ENCODE measurements around the gene CCNB3. TPM values are rescaled to one million over a fixed set of nuclear protein-coding genes. Genes with fewer than 3 reads are reported as not detected.

The CCNB3 gene
- total and polyA plus RNA-seq, 11 donors = 0.07 to 2.5 (median 0.31) TPM; not detected in 1

DNA sequence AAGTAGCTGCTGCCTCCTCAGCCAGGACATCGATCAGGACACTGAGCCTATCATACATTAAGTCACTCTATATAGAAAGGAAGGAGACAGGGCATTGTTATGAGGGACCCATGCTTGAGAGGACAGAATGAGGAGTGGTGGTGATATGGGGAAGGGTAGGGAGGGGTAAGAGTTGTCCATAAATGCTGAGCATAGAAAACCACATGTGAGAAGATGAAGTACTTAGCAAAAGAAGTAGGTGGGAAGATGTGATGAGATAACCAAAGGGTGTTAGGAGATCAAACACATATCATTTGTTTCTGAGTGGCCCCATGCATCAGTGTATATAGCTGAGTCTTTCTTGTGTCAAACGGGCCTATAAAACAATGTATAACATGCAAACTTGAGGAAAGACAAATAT lies 182.0 kb downstream of the CCNB3 start:
- TF ChIP-seq, protein P1, sequence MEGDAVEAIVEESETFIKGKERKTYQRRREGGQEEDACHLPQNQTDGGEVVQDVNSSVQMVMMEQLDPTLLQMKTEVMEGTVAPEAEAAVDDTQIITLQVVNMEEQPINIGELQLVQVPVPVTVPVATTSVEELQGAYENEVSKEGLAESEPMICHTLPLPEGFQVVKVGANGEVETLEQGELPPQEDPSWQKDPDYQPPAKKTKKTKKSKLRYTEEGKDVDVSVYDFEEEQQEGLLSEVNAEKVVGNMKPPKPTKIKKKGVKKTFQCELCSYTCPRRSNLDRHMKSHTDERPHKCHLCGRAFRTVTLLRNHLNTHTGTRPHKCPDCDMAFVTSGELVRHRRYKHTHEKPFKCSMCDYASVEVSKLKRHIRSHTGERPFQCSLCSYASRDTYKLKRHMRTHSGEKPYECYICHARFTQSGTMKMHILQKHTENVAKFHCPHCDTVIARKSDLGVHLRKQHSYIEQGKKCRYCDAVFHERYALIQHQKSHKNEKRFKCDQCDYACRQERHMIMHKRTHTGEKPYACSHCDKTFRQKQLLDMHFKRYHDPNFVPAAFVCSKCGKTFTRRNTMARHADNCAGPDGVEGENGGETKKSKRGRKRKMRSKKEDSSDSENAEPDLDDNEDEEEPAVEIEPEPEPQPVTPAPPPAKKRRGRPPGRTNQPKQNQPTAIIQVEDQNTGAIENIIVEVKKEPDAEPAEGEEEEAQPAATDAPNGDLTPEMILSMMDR (IDR thresholded peaks at IDR 0.05) = no peak
- no peak for TF ChIP-seq POLR2A (IDR thresholded peaks at IDR 0.05)
- Histone ChIP-seq H3K4me3 (no peak overlapping the region), H3K27ac (no peak overlapping the region), H3K4me1 (no peaks in the 10 kb centered on the region), H3K27me3 (peaks cover 0 to 6% (median 0%) of the 10 kb centered on the region in 9 donors), H3K9me3 (no peaks in the 10 kb centered on the region), H3K36me3 (no peaks in the 10 kb centered on the region)
- ATAC-seq (no peak), DNase-seq (no peak)
- intact Hi-C loops (cut with DNase I) = loop anchor here in 1 of 10 donors (10.0 kb wide), 1 partner anchor 58 kb away; no protein-coding TSS in a partner anchor
- 51 to 77% (median 73%) methylated on average over 2 of the region's 2 CpGs for WGBS, 4 donors

DNA sequence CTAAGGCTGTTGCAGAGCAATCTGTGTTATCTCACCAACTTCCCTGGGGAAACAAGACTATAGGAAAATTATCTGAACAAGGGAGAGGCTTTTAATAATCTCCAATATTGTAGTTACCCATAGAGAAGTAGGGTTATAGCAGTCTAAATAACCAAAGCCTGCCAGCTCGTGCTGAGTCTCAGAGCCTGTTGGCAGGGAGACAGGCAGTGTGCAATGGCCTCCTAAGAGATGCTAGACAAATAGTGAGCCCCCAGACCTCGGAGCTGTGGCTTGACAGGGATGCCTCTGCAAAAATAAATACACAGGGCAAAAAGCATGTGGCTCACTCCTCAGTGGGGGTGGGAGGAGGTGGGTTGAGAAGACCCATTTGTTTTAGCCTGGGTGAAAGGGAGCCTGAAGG lies 189.3 kb downstream of the CCNB3 start:
- no peak for TF ChIP-seq POLR2A (IDR thresholded peaks at IDR 0.05)
- TF ChIP-seq, protein P1 (IDR thresholded peaks at IDR 0.05) = no peak
- peaks cover 0 to 13% (median 0%) of the 10 kb centered on the region in 9 donors for H3K27me3 ChIP-seq
- intact Hi-C loops (cut with DNase I) = no loop called here
- ATAC-seq (no peak), DNase-seq (no peak)
- H3K4me3 ChIP-seq = no peak overlapping the region
- WGBS, 4 donors = 18 to 42% (median 31%) methylated on average over 2 of the region's 2 CpGs
- no peak overlapping the region for H3K27ac ChIP-seq
- H3K9me3 ChIP-seq = no peaks in the 10 kb centered on the region
- H3K4me1 ChIP-seq = no peaks in the 10 kb centered on the region
- no peaks in the 10 kb centered on the region for H3K36me3 ChIP-seq

Other genes starting within 250 kb of the CCNB3 start
- not detected for gene AKAP4, start 3.8 kb upstream of the CCNB3 start, total RNA-seq
- gene AKAP4, start 3.8 kb upstream of the CCNB3 start, polyA plus RNA-seq = not detected

All from heart left ventricle (tissue), 16 donors.